B cell (primary cell): Measurements from ENCODE around the gene HSPA14. TPM values are rescaled to one million over a fixed set of nuclear protein-coding genes. Genes with fewer than 3 reads are reported as not detected.

Experiments
- ATAC-seq: fragments of 200-7000 bp; cut with Tn5 transposase; one replicate; pipeline ENCODE4 v1.10.0; 2021; ENCODE audit warnings: low read depth, mild to moderate bottlenecking, moderate number of reproducible peaks, moderate library complexity
- CTCF ChIA-PET: fragments of 350-600 bp; sonication (Branson Sonifier 250); formaldehyde crosslinking; loops from one replicate; lab custom pipeline; 2021; ENCODE audit warnings: antibody characterized with exemption, inconsistent platforms; lab: Charles Lee
- POLR2A ChIA-PET: fragments of 350-600 bp; sonication (Branson Sonifier 250); formaldehyde crosslinking; loops from one replicate; lab custom pipeline; 2021; ENCODE audit warnings: antibody characterized with exemption; lab: Charles Lee
- DNase-seq: peaks from one replicate; pipeline ENCODE4 v3.0.0; 2013
- H2AFZ ChIP-seq: 2 replicates; pipeline ENCODE4 v1.6.1; 2012; ENCODE audit warnings: mild to moderate bottlenecking, low read depth, low read length; ENCODE audit not compliant: insufficient read depth, poor library complexity, severe bottlenecking
- H3K27ac ChIP-seq, 2 donors: 1 replicate in 1 of 2; 2 replicates in 1 of 2; pipeline ENCODE4 v1.5.1; 2012 to 2013; ENCODE audit warnings: low read length in 2 of 2, mild to moderate bottlenecking in 2 of 2, moderate library complexity in 1 of 2
- H3K27me3 ChIP-seq, 4 experiments: fragments of 200-600 bp in 1 of 4; sonication (generic) in 1 of 4; replicated peaks in 1 of 4; 1 replicate in 2 of 4; 2 replicates in 2 of 4; pipeline versions ENCODE4 v1.6.1 to v1.7.0; 2013 to 2016; ENCODE audit warnings: low read length in 3 of 4, mild to moderate bottlenecking in 2 of 4, mixed read lengths in 1 of 4, moderate library complexity in 1 of 4; ENCODE audit not compliant: insufficient read depth in 4 of 4, control insufficient read depth in 3 of 4; ENCODE audit errors: control extremely low read depth in 1 of 4
- H3K36me3 ChIP-seq, 2 experiments: replicated peaks in 1 of 2; 1 replicate in 1 of 2; 2 replicates in 1 of 2; pipeline versions ENCODE4 v1.6.1 to v1.7.1; 2013; ENCODE audit warnings: low read length in 1 of 2; ENCODE audit not compliant: insufficient read depth in 2 of 2, control insufficient read depth in 1 of 2; ENCODE audit errors: control extremely low read depth in 1 of 2, extremely low read depth in 1 of 2
- H3K4me1 ChIP-seq, 2 donors: fragments of 200-600 bp in 1 of 2; sonication (generic) in 1 of 2; 1 replicate in 1 of 2; 2 replicates in 1 of 2; pipeline versions ENCODE4 v1.5.1 to v1.6.1; 2013 to 2017; ENCODE audit warnings: low read length in 2 of 2; ENCODE audit not compliant: control insufficient read depth in 2 of 2, insufficient read depth in 2 of 2
- H3K4me2 ChIP-seq: replicated peaks from 2 replicates; pipeline ENCODE3; 2012; ENCODE audit warnings: mild to moderate bottlenecking, low read depth, low read length; ENCODE audit not compliant: poor library complexity, severe bottlenecking
- H3K4me3 ChIP-seq, 5 experiments: fragments of 200-600 bp in 1 of 5; sonication (generic) in 1 of 5; 1 replicate in 3 of 5; 2 replicates in 2 of 5; pipeline versions ENCODE4 v1.5.1 to v1.7.0; 2011 to 2016; ENCODE audit warnings: low read length in 4 of 5, mild to moderate bottlenecking in 4 of 5, low read depth in 2 of 5, control low read depth in 1 of 5, moderate library complexity in 1 of 5; ENCODE audit not compliant: insufficient read depth in 1 of 5; ENCODE audit errors: control extremely low read depth in 1 of 5, extremely low read depth in 1 of 5
- H3K79me2 ChIP-seq: fragments of 200-600 bp; sonication (generic); one replicate; pipeline ENCODE4 v1.6.0; 2016; ENCODE audit warnings: low read length; ENCODE audit not compliant: control insufficient read depth, insufficient read depth
- H3K9ac ChIP-seq: fragments of 200-600 bp; sonication (generic); 2 replicates; pipeline ENCODE4 v1.6.1; 2017; ENCODE audit warnings: mild to moderate bottlenecking, low read length, moderate library complexity
- H3K9me3 ChIP-seq, 3 donors: one replicate each; pipeline versions ENCODE4 v1.6.1 to v1.7.1; 2013; ENCODE audit warnings: low read length in 2 of 3; ENCODE audit not compliant: control insufficient read depth in 2 of 3, insufficient read depth in 1 of 3; ENCODE audit errors: control extremely low read depth in 1 of 3
- H4K20me1 ChIP-seq: 2 replicates; pipeline ENCODE4 v1.6.0; 2012; ENCODE audit warnings: mild to moderate bottlenecking, low read length; ENCODE audit not compliant: insufficient read depth, control insufficient read depth, poor library complexity, severe bottlenecking
- H3K27ac Mint-ChIP-seq: one replicate; pipeline ENCODE4 v1.8.0; 2021; ENCODE audit warnings: mixed read lengths
- H3K27me3 Mint-ChIP-seq: one replicate; pipeline ENCODE4 v1.8.0; 2021; ENCODE audit warnings: mixed read lengths
- H3K4me1 Mint-ChIP-seq: one replicate; pipeline ENCODE4 v1.8.0; 2021; ENCODE audit warnings: mixed read lengths
- H3K4me3 Mint-ChIP-seq: one replicate; pipeline ENCODE4 v1.8.0; 2021; ENCODE audit warnings: mixed read lengths
- H3K9me3 Mint-ChIP-seq: one replicate; pipeline ENCODE4 v1.8.0; 2022; ENCODE audit warnings: mixed read lengths; ENCODE audit not compliant: insufficient read depth
- CTCF ChIP-seq: fragments of 200-600 bp; IDR thresholded peaks from one replicate; pipeline ENCODE4 v1.8.0; 2022; ENCODE audit warnings: antibody characterized with exemption, mild to moderate bottlenecking
- EZH2 ChIP-seq: IDR thresholded peaks from 2 replicates; pipeline ENCODE4 v1.6.1; 2012; ENCODE audit warnings: borderline replicate concordance, low read depth, mild to moderate bottlenecking, moderate library complexity, low read length; ENCODE audit not compliant: insufficient read depth, poor library complexity, severe bottlenecking
- WGBS: methylation state at CpG from one replicate; pipeline ENCODE4 v1.1.5; 2013; ENCODE audit warnings: missing lambda C conversion rate; ENCODE audit not compliant: insufficient coverage; 5-methylcytosine and 5-hydroxymethylcytosine counted together
- intact Hi-C: fragments of 100-400 bp; cut with micrococcal nuclease; formaldehyde crosslinking; loops from one replicate; pipeline ENCODE4 v1.10.0; 2022
- polyA plus RNA-seq: library from polyadenylated mRNA; depleted of rRNA; stranded (reverse); fragments of >200 nt; gene quantifications from 2 replicates; pipeline ENCODE4 v1.2.3, GENCODE V29; 2012
- total RNA-seq, 2 donors: library from RNA; stranded (reverse); fragments of 120-200 nt in 1 of 2; gene quantifications; 1 replicate in 1 of 2; 2 replicates in 1 of 2; pipeline versions ENCODE4 v1.2.3 to v1.2.4, GENCODE V29; 2013 to 2022

HSPA14 gene
- total and polyA plus RNA-seq, 2 donors (not counting 1 experiment from before 2014, with no cell fraction given), result 10.8 to 12.8 TPM

DNA sequence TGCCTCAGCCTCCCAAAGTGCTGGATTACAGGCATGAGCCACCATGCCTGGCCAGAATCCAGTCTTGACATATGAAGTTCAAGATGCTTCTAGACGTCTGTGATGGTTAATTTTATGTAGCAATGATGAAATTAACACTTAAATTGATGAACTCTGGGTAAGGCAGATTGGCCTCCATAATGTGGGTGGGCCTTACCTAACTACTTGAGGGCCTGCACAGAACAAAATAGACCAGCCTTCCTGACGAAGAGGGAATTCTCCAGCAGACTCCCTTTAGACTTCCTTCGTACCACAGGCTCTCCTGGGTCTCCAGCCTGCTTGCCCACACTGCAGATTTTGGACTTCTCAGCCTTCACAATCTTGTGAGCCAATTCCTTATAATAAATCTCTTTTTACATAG is 5.0 kb upstream of the HSPA14 start:
- H3K79me2 ChIP-seq, result peaks cover 8% of the 10 kb centered on the region
- CTCF ChIA-PET, result no interaction called here
- TF ChIP-seq EZH2 (no peak), CTCF (no peak)
- ATAC-seq (no peak), DNase-seq (no peak)
- intact Hi-C loops, result no loop called here
- no peaks in the 10 kb centered on the region for H3K27me3 ChIP-seq
- POLR2A ChIA-PET, result interaction anchor here (0.6 kb wide), 2 partner anchors 316 to 328 kb away, joined by 3 to 4 read pairs; no protein-coding TSS in a partner anchor
- Mint-ChIP-seq H3K4me1 (peaks cover 10% of the 10 kb centered on the region), H3K4me3 (no peak overlapping the region), H3K9me3 (no peaks in the 10 kb centered on the region), H3K27ac (no peak overlapping the region), H3K27me3 (no peaks in the 10 kb centered on the region)
- H3K4me2 ChIP-seq, result no peak overlapping the region
- H3K27ac ChIP-seq, result no peak overlapping the region
- no peak overlapping the region for H3K4me3 ChIP-seq
- no peak overlapping the region for H3K9ac ChIP-seq
- H3K36me3 ChIP-seq, result peaks cover 0 to 2% of the 10 kb centered on the region in 2 experiments
- 78% methylated on average over 1 of the region's 3 CpGs for WGBS
- peaks cover 8% of the 10 kb centered on the region in 2 donors for H3K4me1 ChIP-seq
- H4K20me1 ChIP-seq, result no peaks in the 10 kb centered on the region
- H2AFZ ChIP-seq, result no peak overlapping the region
- H3K9me3 ChIP-seq, result no peaks in the 10 kb centered on the region

- Histone ChIP-seq H3K79me2 (peaks cover 30% of the 10 kb centered on the region), H4K20me1 (no peaks in the 10 kb centered on the region), H3K4me1 (peaks cover 16 to 17% of the 10 kb centered on the region in 2 donors), H3K4me2 (no peak overlapping the region), H3K9ac (no peak overlapping the region), H3K36me3 (peaks cover 0 to 2% of the 10 kb centered on the region in 2 experiments), H3K27ac (no peak overlapping the region), H2AFZ (no peak overlapping the region), H3K4me3 (no peak overlapping the region), H3K27me3 (no peaks in the 10 kb centered on the region), H3K9me3 (no peaks in the 10 kb centered on the region)
- POLR2A ChIA-PET, result no interaction called here
- Mint-ChIP-seq H3K27me3 (no peaks in the 10 kb centered on the region), H3K4me3 (peak overlapping the region; percentile 10), H3K9me3 (no peaks in the 10 kb centered on the region), H3K27ac (no peak overlapping the region), H3K4me1 (peaks cover 20% of the 10 kb centered on the region)
- intact Hi-C loops, result loop anchor here (5.0 kb wide), 2 partner anchors 84 to 299 kb away; no protein-coding TSS in a partner anchor
- no CpG with 5 or more reads among the region's 2 CpGs for WGBS
- DNase-seq, result no peak
- TF ChIP-seq CTCF (no peak), EZH2 (no peak)
- CTCF ChIA-PET, result interaction anchor here (1.3 to 4.0 kb wide), 6 partner anchors 13 to 639 kb away, joined by 3 to 43 read pairs (median 14); no protein-coding TSS in a partner anchor
- no peak for ATAC-seq
Observed at GRCh38 chr10:14836208-14836607, 1.9 kb upstream of the HSPA14 start.
